ENCODE results near the gene ARHGAP33.

DNA sequence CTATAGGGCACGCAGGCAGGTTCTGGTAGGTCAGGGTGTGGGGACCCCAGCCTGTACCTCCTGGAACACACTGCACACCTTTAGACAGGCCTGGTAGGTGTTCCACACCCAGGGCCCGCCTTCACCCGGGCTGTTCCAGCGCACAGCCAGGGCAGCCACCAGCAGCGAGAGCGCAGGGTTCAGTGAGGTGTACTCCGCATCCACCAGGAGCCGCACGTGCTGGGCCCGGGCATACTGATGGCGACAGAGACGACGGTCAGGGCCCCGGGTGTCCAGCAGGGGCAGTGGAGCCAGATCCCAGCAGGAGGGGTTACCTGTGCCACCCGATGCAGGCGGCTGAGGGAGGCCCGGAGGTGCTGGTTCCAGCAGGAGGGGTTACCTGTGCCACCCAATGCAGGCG lies 31.2 kb downstream of the ARHGAP33 start:
- TF ChIP-seq POLR2A (IDR thresholded peaks at IDR 0.05) = no peak
- TF ChIP-seq, protein P1, sequence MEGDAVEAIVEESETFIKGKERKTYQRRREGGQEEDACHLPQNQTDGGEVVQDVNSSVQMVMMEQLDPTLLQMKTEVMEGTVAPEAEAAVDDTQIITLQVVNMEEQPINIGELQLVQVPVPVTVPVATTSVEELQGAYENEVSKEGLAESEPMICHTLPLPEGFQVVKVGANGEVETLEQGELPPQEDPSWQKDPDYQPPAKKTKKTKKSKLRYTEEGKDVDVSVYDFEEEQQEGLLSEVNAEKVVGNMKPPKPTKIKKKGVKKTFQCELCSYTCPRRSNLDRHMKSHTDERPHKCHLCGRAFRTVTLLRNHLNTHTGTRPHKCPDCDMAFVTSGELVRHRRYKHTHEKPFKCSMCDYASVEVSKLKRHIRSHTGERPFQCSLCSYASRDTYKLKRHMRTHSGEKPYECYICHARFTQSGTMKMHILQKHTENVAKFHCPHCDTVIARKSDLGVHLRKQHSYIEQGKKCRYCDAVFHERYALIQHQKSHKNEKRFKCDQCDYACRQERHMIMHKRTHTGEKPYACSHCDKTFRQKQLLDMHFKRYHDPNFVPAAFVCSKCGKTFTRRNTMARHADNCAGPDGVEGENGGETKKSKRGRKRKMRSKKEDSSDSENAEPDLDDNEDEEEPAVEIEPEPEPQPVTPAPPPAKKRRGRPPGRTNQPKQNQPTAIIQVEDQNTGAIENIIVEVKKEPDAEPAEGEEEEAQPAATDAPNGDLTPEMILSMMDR (IDR thresholded peaks at IDR 0.05) = no peak
